DMS 273 (cell line): ENCODE measurements around the gene FMO4.
A peak's percentile ranks its signal among the peaks of the same experiment; 100 is the strongest.
"Not testable (repeated sequence)": the region's sequence is repeated elsewhere in the genome, so short reads cannot be mapped to it uniquely, and the experiment has no call there.

ENCODE experiments used
- DNase-seq: peaks from one replicate; lab custom pipeline; 2025; ENCODE audit not compliant: unreplicated experiment; lab: John Stamatoyannopoulos, UW

Gene FMO4

DNA sequence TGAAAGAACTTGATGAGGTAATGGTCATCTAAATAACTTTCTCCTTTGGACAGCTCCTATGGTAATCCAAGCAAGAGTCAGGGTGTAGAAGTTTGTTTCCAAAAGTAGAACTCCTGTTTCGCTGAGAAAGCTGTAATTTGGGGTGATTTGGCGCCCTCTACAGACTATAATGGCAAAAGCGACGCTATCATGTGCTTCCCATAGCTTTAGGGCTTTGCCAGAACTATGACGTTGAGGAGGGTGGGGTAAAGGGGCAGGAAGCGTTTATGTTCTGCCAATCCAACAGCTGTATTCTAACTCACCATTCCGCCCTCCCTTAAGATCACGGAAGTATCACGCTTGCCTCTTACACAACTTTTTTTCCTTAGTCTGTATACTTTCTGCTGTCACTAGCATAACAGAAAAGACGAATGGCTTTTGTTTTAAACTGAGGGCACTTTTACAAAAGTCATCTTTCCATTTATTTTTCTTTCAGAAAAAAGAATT lies at the start of gene FMO4:
TSS of gene FMO4 (plus strand) at position 349 of the 486 bp plus-strand sequence. CDS start 5,643 bp downstream, outside the sequence.
- peak; percentile 97 for DNase-seq

- no peak for DNase-seq
These were observed 48.3 kb upstream of the FMO4 start for GRCh38 chr1:171265686-171266085.

- DNase-seq = no peak
These were observed 47.1 kb upstream of the FMO4 start for GRCh38 chr1:171266930-171267329.

DNA sequence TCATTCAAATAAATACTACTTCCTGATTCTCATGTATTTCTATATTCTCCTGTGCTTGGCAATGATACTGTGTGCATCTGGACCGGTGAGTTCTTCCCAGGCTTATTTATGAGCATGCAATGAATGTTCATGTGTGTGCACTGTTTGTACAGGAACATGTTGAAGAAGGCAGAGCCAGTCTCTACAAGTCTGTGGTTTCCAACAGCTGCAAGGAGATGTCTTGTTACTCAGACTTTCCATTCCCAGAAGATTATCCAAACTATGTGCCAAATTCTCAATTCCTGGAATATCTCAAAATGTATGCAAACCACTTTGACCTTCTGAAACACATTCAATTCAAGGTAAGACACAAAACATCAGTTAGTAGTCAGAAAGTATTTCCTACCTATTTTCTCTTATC lies 46.6 kb upstream of the FMO4 start:
- no peak for DNase-seq

GRCh38 chr1:171270806-171271205 lies 43.2 kb upstream of the FMO4 start:
- DNase-seq = no peak

- DNase-seq = no peak
These were observed 36.4 kb upstream of the FMO4 start for GRCh38 chr1:171277534-171277933.

DNA sequence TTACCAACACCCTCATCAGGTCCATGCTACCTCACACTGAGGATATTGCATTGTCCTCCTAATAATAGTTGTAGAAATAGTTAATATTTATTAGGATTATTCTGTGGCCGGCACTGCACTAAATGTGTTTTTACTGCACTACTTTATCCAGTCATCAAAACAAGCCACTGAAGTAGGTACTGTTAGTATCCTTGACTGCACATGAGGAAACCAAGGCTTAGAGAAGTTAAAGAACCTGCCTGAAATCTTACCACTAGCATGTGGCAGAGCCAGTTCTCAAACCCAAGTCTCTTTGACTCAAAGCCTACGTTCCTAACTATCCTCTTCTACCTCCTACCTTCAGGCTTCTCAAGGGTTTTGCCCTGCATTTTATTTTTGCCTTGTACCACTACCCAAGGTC lies 34.7 kb upstream of the FMO4 start:
- no peak for DNase-seq

GRCh38 chr1:171279678-171280077 lies 34.3 kb upstream of the FMO4 start:
- DNase-seq = no peak

GRCh38 chr1:171280599-171280998 lies 33.4 kb upstream of the FMO4 start:
- no peak for DNase-seq

DNA sequence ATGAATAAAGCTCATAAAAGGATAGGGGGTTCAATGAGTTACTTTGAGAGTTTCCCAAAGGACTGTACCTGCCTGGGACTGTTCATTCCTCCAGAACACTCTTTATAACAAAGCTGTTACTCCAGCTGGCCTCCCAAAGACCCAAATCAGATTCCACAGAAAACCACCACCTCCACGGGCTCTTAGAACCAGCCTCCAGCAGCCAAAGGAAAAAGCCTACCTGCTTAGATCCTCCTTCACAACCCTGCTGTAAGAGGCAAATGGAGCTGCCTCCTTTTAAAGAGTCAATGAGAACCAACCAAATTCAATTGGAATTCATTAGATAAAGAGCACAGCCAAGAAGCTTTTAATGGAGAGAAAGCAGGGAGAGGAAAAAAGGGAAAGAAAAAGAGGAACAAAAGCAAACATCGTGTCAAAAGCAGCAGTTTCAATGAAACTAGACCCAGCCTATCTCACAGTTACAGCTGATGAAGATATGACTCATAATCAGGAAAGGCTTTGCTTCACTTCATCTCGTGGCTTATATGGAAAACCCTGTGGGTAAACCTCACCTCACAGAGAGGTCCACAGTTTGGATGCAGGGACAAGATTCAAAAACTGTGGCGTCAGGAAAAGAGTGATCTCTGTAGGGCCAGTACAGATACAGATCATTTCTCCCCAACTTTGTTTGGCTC lies 27.8 kb upstream of the FMO4 start:
- DNase-seq = no peak

DNA sequence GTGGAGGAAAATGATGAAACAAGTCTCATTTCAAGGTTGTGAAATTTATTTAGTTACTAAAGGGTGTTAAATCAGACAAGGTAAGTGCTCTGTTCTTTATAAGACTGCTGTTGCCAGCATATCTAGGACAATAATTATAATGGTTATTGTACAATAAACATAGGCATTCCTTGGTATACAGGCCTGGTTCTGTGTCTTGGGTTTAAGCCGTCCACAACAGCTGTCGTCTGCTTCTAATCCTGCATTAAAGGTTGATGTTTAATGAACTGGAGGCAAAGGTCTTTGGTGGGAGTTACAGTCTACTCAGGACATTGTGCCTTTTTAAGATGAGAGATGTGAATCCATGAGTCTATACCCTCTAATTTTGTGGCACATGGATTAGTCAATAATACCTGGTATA lies 23.4 kb upstream of the FMO4 start:
- DNase-seq = no peak

DNA sequence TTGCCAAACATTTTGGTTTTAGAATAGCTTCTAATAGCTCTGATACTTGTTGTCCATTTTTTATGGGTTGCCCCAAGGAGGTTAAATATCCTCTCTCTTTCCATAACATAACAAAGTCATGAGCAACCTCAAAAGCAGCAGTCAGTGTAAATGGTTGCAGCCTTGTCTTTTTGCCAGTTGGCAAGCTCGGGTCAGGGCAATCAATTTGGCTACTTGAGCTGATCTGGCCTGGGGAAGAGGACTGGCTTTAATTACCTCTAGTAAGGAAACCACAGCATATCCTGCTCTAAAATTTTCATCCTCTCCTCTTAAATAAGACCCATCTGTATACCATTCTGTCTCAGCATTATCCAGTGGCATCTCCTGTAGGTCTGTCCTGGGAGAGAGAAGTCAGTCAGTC lies 21.2 kb upstream of the FMO4 start:
- DNase-seq = no peak

DNA sequence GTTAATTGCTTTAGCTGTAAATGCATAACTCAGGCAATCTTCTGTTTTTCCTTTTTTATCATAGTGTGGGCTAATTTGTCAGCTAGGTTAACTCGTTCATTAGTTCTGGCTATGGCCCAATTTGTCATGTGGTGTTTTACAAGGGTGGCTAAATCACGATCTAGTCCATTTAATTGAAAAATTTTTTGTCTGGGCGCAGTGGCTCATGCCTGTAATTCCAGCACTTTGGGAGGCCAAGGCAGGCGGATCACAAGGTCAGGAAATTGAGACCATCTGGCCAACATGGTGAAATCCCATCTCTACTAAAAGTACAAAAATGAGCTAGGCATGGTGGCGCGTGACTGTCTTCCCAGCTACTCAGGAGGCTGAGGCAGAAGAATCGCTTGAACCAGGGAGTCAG lies 18.6 kb upstream of the FMO4 start:
- DNase-seq = not testable (repeated sequence)

GRCh38 chr1:171295821-171296220 lies 18.2 kb upstream of the FMO4 start:
- DNase-seq = no peak

DNA sequence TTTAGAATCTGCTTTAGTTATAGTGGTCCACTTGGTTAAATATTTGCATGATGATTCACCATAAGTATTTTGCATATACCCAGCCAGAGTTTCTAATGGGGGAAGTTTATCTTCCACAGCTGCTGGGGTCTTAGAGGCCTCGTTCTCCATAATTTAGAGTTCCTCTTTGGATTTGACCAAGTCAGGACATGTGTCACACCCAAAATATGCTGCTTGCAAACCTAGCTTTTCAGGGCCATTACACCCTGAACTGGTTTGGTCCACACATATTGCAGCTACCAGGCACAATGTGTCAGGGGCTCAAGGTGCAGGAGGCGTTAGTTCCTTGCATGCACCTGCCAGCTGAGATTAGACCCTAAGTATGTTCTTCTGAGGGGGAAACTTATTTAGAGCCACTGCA lies 17.1 kb upstream of the FMO4 start:
- DNase-seq = no peak

- DNase-seq = no peak
These were observed 15.3 kb upstream of the FMO4 start for GRCh38 chr1:171298696-171299095.

DNA sequence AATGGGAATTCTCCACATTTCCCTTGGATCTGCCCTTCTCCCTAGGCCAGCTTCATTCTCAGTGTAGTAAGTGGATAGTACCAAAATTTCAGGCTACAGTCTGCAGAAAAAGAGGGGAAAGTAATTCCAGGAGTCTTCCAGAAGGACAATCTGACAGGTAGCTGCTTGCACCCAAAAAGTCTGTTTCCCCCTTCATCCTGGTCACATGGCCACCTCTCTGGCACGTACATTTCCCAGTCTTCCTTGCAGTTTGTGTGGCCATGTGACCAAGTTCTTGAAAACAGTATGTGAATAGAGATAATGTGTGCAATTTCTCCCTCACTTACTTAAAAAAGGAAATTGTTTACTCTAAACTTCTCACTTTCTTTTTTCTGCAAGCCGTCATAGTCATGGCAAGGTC lies 14.6 kb upstream of the FMO4 start:
- no peak for DNase-seq

DNA sequence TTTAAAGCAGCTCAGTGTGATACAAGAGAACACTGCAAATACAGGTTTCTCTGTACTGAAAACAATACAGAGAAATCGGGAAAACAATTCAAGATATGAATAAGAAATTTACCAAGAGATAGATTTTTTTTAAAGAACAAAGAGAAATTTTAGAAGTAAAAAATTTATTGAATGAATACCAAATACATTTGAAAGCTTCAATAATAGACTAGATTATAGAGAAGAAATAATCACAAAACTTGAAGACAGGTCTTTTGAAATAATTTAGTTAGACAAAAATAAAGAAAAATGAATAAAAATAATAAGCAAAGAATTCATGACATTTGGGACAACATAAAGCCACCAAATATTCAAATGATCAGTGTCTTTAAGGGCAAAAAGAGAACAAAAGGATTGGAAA lies 13.6 kb upstream of the FMO4 start:
- no peak for DNase-seq

DNA sequence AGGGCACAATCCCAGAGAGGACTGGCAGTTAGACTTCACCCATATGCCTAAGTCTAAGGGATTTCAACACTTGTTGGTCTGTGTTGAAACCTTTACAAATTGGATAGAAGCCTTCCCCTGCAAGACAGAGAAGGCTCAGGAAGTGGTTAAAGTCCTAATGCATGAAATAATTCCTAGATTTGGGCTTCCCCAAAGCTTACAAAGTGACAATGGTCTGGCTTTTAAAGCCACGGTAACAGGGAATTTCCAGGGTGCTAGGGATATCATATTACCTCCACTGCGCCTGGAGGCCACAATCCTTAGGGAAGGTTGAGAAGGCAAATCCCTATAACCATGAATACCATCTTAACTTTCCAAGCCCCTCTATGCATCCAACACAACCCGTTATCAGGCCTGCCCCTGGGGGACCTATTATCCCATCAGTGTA lies 3.3 kb upstream of the FMO4 start:
- no peak for DNase-seq

DNA sequence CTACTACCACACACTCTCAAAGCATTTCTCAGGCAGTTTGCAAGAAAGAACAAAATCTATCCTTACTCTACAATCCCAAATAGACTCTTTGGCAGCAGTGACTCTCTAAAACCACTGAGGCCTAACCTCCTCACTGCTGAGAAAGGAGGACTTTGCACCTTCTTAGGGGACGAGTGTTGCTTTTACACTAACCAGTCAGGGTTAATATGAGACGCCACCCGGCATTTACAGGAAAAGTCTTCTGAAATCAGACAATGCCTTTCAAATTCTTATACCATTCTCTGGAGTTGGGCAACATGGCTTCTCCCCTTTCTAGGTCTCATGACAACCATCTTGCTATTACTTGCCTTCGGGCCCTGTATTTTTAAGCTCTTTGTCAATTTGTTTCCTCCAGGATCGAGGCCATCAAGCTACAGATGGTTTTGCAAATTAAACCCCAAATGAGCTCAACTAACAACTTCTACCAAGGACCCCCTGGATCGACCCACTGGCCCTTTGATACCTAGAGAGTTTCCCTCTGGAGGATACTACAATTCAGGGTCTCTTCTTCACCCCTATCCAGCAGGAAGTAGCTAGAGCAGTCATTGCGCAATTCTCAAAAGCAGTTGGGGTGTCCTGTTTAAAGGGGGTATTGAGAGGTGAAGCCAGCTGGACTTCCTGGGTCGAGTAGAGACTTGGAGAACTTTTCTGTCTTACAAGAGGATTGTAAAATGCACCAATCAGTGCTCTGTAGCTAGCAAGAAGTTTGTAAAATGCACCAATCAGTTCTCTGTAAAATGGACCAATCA lies 2.0 kb upstream of the FMO4 start:
- no peak for DNase-seq

- DNase-seq = no peak
These were observed 606 bp upstream of the FMO4 start for GRCh38 chr1:171313319-171313834.

DNA sequence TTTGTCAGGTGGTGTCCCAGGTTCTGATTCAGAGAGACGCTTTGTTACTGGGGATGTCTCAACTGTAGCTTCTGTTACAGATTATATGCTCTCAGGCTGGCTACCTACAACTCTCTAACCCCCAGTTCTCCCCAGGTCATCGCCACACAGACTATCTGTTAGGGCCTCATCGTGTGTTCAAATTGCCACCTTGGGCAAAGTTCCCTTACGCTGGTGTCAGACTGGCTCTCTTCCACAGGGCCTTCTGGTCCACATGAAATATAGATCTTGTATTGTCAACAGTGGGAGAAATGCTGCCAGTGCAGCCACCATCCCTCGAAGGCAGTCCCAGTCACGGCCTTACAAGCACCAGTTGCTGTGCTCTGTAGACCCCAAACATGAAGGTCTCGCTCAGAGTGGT lies 15.3 kb downstream of the FMO4 start:
- DNase-seq = no peak
